HG02678 (cell line): ENCODE results near the gene TMEM258.
A peak's percentile ranks its signal among the peaks of the same experiment; 100 is the strongest.

Experiments used
- ATAC-seq: cut with Tn5 transposase; IDR thresholded peaks from one replicate; pipeline ENCODE4 v1.9.1; 2021; ENCODE audit warnings: mild to moderate bottlenecking, moderate library complexity; ENCODE audit not compliant: unreplicated experiment

Gene TMEM258

DNA sequence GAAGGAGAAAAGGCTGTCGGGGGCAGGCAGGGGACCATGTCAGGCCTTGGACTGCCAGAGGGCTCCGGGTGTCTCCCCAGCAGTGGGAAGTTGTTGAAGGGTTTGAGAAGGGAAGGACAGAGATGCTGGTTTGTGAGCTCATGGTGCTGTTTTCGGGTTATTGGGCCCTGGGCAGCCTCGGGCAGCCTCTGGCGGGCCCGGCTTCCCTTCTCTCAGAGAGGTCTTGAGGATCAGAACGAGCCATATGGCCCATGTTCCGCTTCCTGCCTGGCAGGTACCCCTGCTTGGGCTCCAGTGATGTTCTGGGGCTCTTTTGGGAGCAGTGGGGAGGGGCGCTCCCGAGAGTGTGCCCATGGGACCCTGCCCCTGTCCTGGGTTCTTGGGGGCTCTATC lies 30.2 kb downstream of the TMEM258 start:
- no peak for ATAC-seq

DNA sequence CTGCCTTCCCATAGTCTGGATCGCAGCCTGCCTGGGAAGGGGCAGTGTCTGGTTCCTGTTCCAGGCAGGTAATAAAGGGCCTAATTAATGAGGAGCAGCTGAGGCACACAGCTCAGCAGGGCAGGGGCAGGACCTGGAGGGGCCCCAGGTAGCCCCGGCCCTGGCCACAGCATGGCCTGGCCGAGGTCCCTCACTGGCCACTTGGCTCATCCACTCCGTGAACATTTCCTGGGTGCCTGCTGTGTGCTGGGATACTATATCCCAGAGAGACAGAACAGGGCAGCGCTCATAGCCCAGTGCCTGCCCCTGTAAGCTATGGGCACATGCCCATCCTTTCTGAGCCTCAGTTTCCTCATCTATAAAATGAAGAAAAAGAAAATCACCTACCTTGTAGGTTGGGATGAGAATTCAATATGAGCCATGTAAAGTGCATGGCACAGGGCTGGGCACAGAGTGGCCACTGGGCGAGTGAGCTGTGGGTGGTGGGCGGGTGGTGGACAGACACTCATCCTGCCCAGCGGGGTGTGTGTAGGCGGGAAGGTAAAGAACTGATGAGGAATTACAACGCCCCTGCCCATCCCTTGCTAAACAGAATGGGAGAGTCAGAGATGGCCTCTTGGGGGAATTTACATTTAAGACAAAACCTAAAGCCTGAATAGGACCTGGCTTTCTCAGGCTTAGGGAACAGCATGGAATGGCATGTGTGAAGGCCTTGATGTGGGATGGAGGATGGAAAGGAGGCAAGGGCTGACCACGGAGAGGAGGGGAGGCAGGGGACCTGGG lies 30.8 kb downstream of the TMEM258 start:
- ATAC-seq: no peak

DNA sequence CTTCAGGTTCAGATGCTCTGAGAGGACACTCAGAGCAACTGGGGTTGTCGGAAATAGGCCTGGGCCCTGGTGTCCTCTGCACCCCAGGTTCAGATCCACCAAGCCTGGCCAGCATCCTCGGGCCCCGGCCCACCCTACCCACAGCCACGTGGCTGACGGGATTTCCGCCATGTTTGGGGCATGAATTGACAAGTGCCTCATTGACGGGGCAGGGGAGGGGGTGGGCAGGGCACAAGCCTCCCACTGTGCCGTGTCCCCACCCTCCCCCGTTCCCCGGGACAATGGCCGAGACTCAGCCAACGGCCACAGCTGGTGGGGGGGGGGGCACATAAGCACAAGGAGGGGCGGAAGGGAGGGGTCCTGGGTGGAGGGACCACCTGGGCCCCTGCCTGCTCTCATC lies 31.5 kb downstream of the TMEM258 start:
- ATAC-seq: no peak

DNA sequence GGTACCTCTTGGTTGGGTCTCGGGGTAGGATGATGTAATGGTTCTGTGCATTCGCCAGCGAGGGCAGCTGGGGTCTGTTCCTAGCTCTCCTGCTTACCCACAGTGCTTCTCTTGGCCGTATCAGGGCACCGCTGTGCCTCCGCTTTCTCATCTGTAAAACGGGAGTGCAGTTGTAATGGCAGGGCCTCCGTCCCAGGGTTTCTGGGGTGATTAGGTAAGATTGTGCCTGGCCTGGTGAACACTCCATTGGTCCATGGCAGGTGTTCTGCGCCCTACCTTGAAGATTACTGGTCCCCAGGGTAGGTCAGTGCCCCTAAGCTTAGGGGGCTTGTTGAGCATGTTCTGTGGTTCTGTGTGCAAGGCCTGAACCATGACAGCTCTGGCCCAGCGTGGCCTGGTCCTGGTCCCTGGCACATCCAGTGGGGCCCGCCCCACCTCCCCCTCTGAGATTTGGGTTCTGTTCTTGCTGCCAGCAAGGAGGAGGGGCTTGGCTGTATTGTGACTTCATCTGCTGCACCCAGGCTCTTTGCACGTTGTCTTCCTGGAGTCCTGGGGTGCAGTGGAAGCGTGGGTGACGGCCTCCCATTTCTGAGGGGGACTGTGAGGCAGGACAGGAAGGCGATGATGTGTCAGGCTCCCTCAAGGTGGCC lies 35.1 kb downstream of the TMEM258 start:
- no peak for ATAC-seq

DNA sequence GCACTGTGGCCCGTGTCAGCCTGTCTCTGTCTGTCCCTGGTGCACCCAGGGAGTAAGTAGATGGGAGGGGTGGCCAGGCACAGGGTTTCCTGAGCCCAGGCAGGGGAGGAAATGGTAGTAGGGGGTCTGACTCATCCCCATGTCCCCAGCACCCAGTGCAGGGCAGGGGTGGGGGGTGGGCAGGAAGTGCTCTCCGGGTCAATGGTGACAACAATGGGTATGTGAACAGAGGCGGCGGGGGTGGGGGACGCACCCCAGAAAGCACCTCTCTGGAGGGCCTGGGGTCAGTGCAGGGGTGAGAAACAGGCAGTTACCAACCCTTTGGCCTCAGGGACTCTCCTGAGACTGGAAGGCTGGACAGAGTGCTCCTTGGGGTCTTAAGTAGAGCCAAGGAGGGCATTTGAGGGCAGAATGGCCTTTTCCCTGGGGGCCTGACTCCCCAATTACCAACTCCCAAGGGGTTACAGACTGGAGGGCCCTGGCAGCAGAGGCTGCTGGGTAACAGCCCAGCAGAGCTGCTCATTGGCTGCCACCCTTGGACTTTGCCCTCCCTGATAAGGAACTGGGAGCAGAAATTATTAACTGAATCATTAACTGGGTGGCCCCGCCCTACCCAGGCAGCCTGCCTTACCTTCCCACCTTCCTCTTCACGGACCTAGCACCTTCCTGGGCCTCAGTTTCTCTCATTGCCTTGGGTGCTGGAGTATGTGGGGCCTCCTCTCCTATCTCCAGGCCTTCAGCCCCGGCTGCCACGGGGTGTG lies 35.8 kb downstream of the TMEM258 start:
- peak; percentile 35 for ATAC-seq

DNA sequence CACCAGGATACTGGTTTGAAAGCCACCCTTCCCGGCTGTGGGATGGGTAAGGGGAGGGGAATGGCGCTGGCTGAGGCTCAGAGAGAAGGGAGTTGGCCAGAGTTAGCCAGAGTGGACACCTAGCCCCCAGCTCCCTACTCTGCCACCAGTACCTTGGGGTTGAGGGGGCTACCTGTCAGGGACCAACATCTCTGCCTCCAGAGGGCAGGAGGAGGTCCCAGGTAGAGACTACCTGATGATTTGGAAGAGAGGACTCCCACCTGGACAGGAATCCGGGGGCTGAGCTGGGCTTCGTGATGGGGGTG lies 36.3 kb downstream of the TMEM258 start:
- no peak for ATAC-seq

DNA sequence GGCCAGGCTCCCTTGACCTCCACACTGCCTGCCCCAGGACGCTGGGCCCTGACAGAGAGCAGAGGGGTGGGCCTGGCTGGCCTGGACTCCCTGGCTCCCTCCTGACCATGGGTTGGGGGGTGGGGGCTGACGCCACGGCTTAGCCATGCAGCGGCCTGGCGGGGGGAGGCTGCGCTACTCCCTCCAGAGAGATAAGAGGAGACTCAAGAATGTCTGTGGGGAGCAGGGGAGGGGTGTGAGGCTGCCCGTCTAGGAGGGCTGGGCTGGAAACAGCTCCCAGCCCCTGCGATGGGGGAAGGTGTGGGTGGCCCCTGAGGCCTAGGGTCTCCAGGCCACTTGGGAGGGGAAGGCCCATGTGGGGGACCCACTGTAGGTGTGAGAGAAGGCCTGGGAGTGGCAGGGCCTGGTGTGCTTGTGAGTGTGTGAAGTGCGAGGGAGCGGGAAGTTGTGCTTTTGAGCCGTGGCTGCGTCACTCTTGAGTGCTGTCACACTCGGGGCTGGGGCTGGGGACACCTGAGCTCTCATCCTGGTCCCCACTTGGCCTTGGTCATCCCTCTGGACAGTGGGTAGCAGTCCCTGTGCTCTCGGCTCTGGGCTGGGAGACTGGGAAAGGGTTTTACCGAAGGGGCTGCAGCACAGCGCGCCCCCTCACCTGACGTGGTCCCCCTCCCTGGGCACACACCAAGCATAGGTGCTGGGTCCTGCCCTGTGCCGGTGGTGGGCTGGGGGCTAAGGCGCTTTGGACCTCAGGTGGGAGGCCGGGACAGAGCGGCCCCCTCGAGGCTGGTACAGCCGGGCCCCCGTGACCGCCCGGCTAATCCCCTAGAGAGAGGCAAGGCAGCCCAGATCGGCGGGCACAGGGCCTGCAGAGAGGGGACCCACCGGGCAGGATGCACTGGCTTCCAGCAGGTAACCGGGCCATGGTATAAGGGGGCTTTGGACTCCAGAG lies 37.6 kb downstream of the TMEM258 start:
- no peak for ATAC-seq

DNA sequence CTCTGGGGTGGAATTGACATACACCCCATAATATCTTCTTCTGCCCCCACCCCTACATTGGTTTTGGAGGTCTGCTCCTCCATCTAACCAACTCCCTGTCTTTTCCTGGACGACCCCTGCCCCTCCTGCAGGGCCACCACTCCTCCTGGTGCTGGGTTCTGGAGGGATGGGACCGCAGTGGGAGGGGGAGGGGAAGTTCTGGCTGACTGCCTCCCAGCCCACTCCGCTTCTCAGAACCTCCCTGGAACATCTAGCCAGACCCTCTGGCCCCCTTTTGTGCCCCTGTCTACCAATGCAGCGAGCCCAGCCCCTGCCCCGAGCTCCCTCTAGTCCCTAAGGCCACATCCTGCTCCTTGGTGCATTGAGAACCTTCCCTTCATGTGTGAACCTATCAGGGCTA lies 38.7 kb downstream of the TMEM258 start:
- ATAC-seq: no peak

DNA sequence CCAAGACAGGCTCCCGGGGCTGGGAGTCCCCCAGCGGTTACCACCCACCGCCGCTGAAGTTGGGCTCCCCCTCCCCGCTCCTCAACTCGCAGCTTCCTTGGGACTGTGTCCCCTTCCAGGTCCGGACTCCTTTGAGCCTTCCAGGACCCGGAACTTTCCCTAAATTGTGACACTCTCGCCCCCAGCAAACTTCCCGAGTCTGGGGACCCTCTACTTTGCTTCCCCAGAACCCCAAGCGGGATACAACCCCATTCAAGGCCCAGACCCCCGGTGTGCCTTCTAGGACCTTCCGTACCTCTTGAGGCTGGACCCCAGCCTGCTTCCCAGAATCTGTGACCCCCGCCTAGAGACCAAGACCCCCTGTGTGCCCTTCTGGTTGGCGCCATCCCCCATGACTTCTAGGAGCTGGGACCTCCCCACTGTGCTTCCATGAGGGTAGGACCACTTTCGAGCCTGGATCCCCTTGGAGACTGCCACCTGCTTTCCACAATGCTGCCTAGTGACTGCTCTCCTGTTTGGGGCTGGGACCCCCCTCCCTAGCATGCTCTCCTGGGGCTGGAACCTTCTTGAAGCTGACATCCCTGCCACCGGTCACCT lies 39.4 kb downstream of the TMEM258 start:
- ATAC-seq: no peak

DNA sequence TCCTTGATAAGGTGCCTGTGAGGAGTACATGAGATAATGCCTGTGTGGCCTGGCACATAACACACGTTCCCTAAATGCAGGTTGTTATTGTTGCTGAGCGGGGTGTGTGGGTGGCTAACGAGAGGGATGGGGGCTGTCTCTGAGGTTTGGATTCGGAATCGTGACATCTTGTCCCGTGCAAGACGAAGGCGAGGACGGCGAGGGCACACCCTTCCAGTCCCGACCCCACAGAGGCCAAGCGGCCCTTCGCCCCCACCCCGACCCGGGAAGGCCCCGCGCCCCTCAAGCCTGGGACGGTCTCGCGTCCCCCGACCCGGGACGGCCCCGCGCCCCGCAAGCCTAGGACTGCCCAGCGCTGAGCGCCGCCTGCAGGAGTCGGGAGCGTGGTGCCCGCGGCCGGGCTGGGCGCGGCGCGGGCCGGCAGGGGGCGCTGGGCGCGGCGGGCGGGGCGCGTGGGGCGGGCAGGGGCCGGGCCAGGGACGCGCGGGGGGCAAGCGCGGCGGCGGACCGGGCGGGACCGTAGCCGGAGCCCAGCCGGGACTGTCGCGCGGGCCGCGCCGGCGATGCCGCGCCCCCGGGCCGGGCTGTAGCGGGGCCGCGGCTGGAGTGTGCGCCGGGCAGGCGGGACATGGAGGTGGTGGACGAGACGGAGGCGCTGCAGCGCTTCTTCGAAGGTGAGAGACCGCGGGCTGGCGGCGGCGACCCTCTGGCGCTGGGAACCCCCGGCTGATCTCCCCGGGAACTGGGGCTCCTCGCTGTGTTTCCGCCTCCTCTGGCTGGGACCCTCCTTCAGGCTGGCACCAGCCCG lies 40.1 kb downstream of the TMEM258 start, which contains the start of gene MYRF:
Gene MYRF, plus strand, starts transcription at position 520 of the 808 bp plus-strand sequence. Its CDS starts 109 bp downstream, at position 629.
- no peak for ATAC-seq

DNA sequence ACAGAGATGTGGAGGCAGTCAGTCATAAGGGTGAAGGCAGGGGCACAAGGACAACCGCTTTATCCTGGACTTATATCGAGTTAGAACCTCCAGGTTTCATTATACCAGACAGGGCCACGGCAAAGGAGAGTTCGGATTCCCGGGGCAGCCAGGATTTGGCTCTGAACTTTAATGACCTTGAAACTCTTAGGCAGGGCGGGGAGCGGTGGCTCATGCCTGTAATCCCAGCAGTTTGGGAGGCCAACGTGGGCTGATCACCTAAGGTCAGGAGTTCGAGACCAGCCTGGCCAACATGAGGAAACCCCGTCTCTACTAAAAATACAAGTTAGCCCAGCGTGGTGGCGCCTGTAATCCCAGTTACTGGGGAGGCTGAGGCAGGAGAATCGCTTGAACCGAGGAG lies 41.0 kb downstream of the TMEM258 start:
- no peak for ATAC-seq

DNA sequence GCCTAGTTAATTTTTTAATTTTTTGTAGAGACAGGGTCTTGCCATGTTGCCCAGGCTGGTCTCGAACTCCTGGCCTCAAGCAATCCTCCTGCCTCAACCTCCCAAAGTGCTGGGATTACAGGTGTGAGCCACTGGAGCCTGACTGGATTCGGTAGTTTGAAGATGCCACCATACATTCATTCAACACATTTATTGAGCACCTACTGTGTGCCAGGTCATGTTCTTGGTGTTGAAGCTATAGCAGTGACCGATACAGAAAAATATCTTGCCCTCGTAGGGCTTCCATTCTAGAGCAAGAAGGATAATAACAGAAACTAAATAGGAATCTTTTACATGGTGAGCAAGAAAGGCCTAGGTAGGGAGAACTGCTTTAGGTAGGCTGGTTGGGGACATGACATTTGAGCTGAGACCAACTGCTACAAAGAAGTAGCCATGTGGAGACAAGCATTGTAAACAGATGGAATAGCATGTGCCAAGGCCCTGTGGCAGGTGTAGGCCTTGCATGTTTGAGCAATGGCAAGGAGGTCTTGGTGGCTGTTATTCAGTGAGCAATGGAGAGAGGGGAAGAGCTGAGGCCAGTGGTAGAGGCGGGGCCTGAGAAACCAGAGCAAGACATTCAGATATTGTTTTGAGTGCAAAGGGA lies 41.6 kb downstream of the TMEM258 start:
- no peak for ATAC-seq

DNA sequence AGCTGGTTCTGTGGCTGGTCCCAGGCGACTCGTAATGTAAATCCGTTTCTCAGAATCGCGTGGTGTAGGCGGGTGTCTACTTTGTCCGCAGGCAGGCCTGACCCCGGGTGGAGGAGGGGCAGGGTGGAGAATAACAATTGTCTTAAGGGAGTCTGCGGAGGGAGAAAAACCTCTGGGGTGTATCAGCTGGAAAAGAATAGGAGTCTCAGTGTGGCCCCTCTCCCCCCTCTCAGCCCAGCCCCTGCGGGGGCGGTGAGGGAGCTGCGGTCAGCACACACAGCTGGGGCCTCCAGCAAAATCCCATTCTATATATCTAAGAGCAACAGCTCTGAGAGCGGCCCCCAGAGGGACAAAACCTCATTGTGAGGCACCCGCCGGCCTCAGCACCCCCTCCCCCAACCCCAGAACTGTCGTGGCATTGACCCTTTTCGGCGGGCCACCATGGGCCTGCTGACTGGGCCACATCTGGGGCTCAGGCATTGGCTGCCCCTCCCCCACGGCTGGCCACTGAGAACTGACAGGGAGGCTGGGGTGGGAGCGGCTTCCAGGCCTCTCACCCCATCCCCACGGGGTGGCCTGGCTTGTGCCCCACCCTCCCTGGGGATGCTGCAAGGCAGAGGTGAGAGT lies 42.7 kb downstream of the TMEM258 start:
- ATAC-seq: no peak

DNA sequence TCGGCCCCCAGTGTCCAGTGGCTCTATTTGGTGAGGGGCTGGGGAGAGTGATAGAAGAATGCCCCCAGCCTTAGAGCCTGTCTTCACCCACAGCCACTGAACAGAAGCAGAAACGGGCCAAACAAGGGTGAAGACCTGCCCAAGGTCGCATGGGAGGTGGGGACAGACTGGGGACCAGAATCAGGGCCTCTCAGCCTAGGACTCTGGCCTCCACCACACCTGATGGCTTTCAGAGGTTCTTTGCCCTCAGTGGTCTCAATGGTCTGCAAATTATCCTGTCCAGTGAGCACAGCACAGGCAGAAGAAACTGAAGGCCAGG lies 44.5 kb downstream of the TMEM258 start:
- ATAC-seq: no peak

DNA sequence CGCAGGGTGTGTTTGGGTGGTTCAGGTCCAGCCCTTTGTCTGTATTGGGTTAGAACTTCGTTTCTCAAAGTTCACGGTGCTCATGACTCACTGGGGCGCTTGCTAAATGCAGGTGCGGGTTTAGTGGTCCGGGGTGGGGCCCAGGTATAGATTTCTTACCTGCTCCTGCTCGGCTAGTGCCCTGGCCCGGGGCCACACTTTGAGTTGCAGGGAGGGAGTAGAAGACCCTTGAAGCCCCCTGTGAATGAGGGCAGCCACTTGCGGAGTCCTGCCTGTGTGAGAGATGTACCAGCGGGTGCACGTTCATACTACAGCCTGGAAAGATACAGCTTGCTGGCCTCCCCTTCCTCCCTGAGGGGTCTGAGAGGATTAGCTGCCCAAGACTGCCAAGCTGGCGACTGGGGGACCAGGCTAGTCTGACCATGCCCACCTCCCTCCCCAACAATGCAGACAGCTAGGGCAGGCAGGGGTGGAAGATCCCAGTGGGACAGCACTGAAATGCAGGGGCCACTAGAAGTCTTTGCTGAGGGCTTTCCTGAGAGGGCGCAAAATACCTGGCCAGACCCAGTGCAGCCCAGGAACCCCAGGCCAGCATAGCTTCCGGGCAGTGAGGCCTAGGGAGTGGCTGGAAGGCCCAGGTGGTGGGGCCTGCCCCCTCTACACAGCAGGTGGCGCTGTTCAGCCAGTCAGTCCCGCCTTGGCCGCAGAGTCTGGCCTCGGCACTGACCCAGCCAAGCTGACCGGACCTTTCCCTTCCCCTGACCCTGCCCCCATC lies 45.0 kb downstream of the TMEM258 start:
- ATAC-seq: no peak

DNA sequence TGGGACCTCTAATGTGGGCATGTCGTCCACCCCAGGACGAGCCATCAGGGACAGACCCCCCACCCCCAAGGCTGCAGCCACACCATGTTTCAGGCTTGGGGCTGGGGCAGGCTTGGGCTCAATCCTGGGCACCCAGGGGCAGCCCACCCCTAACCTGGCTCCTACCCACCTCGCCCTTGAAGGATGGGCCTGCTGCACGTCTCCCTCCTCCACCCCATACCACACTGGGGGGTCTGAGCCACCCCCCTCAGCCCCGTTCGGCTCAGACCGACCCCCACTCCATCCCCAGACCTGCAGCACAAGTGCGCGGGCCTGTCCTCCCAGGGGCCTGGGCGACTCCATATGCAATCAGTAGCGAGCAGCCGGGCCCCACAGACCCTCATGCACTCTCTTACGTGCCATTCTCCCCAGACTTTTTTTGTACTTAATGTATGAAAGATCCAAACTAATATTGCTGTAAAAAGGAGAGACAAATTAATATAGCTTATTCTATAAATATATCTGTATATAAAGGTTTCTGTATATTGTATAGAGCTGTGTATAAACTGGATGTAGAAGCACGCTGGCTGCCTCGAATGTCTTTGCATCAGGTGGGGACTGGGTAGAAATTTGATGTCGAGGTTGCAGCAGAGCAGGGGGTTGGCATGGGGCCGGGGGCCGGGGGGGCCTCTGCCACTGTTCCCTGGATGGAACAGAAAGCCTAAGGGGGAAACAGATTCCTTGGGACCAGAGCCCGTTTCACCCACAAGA lies 45.8 kb downstream of the TMEM258 start:
- no peak for ATAC-seq

DNA sequence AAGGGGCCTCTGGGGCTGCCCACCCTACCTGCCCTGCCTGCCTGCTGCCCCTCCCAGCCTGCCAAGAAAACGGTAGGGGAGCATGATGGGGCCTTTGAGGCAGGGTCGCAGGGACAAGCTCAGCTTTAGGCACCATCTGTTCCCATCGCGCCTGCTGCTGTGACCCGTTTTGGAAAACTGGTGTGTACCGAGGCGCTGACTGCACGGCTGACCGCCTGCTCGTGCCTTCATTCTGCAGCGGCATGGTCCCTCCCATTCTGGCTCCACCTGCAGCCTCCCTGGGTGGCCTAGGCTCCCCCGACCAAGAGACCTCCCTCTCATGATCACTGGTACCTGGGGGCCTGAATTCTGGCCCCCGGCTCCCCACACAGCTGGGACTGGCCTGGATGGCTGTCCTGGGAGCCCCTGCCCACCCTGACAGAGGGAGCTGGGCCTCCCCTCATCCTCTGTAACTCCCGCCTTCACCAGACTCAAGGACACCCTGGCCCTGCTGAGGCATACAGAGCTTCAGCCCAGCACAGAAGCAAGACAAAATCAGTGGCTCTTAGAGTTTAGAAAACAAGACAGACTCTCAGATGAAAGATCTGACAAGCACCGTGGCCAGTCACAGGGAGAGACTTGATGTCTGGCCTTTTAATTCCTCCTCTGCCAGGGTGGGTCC lies 46.5 kb downstream of the TMEM258 start:
- no peak for ATAC-seq
